ENCODE results near the gene ASNSD1. TPM values are rescaled to one million over a fixed set of nuclear protein-coding genes. Genes with fewer than 3 reads are reported as not detected.

The ASNSD1 gene
- total and polyA plus RNA-seq, 2 of the 8 experiments (the other 6 are each of a cell fraction or from before 2014, with no cell fraction given), result 14.1 to 44.8 TPM

DNA sequence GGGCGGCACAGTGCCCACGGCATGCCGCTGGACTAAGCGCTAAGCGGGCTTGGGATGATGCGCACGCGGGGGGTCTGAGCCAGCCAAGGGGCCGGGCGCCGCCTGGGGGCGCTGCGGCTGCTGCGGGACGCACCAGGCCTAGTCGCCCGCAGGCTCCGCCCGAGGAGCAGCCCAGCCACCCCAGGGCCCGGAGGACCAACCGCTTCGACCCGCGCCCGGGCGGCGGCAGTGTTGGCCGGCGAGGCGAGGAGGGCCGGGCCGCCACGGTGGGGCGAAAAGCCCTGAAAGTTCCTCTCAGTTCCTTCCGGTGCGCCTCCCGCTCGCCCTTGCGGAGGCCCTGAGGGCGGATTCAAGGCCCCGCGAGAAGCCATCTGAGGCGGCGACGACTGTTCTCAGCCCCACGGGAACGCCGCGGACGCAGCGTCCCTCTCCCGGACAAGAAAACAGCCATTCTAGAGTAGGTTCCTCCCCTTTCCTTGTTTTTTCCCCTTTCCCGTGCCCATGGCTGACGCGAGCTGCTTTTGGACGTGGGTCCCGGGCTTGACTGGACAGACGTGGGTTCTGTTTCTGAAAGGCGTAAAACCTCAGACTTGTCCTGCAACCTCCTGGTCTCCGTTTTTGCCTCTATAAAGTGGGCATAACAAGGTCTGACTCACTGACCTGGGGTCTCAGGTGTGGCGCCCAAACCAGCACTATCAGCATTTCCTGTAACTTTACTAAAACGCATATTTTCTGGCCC is 13.3 kb downstream of the ASNSD1 start, which contains the start of gene ANKAR (continued):
- TF ChIP-seq RNF2 (IDR thresholded peaks at IDR 0.05; ENCODE audit: borderline replicate concordance, low read depth, low read length, missing control alignments, poor library complexity, severe bottlenecking) (no peak), TEAD4 (IDR thresholded peaks at IDR 0.05; ENCODE audit: low read depth, low read length) (0 out of 2 replicates have a peak, but pooled peaks have one; percentile 7), RAD21 (IDR thresholded peaks at IDR 0.05 in 1 of 2, conservative IDR thresholded peaks at IDR 0.05 in 1 of 2; ENCODE audit: low read depth in 2 of 2, low read length in 2 of 2) (peak; percentile 52 to 64), YY1 (IDR thresholded peaks at IDR 0.05; ENCODE audit: low read depth, low read length) (0 out of 2 replicates have a peak, but pooled peaks have one; percentile 14), JUND (IDR thresholded peaks at IDR 0.05; ENCODE audit: low read length) (no peak), CTCF (IDR thresholded peaks at IDR 0.05; ENCODE audit: control extremely low read depth in 1 of 3, insufficient read depth in 1 of 3, low read depth in 1 of 3, low read length in 3 of 3) (peak; percentile 80 to 92 (median 89)), SIX5 (IDR thresholded peaks at IDR 0.05; ENCODE audit: low read depth, low read length) (no peak), KDM4A (IDR thresholded peaks at IDR 0.05; ENCODE audit: low read depth, low read length, severe bottlenecking) (peak; percentile 64), CHD2 (IDR thresholded peaks at IDR 0.05; ENCODE audit: low read length) (0 out of 2 replicates have a peak, but pooled peaks have one; percentile 55), CEBPB (IDR thresholded peaks at IDR 0.05; ENCODE audit: low read depth, low read length) (no peak), ATF3 (IDR thresholded peaks at IDR 0.05; ENCODE audit: insufficient read depth, low read depth, low read length) (no peak), POLR2A (IDR thresholded peaks at IDR 0.05; ENCODE audit: control extremely low read depth in 1 of 2, low read depth in 2 of 2, low read length in 2 of 2) (peak; percentile 58 to 81; a peak in 2 of 3 replicates), RXRA (IDR thresholded peaks at IDR 0.05; ENCODE audit: insufficient read depth, low read depth, low read length) (0 out of 2 replicates have a peak, but pooled peaks have one; percentile 24)
